ENCODE measurements around the gene SP6. TPM values are rescaled to one million over a fixed set of nuclear protein-coding genes. Genes with fewer than 3 reads are reported as not detected.

SP6 gene
- total RNA-seq, 1 experiment from 2014 or later, result not detected

GRCh38 chr17:47844814-47845715 is 5.9 kb downstream of the SP6 start:
- peak; percentile 70 for DNase-seq
- H3K27ac ChIP-seq (ENCODE audit: low read length), result no peak overlapping the region
- no peak overlapping the region for H3K4me3 ChIP-seq (ENCODE audit: low read length)
- H3K9ac ChIP-seq (ENCODE audit: low read length), result no peak overlapping the region
- no peaks in the 10 kb centered on the region for H3K9me2 ChIP-seq (replicated peaks; ENCODE audit: insufficient read depth, low read length)
- H3K79me2 ChIP-seq (ENCODE audit: low read length), result no peaks in the 10 kb centered on the region
- no peaks in the 10 kb centered on the region for H3K27me3 ChIP-seq (ENCODE audit: low read length)
- peaks cover 18% of the 10 kb centered on the region for H3K4me1 ChIP-seq (ENCODE audit: low read length)
- H4K20me1 ChIP-seq (ENCODE audit: insufficient read depth, low read depth, low read length), result peaks cover 4% of the 10 kb centered on the region; the same call in 1 of the 2 replicates
- no peaks in the 10 kb centered on the region for H3K9me3 ChIP-seq (ENCODE audit: low read length)
- no peak overlapping the region for H2AFZ ChIP-seq (ENCODE audit: low read length)
- no peak overlapping the region for H3K4me2 ChIP-seq (ENCODE audit: low read depth, low read length, poor library complexity, severe bottlenecking)
- H3K36me3 ChIP-seq (ENCODE audit: insufficient read depth, low read length), result no peaks in the 10 kb centered on the region

DNA sequence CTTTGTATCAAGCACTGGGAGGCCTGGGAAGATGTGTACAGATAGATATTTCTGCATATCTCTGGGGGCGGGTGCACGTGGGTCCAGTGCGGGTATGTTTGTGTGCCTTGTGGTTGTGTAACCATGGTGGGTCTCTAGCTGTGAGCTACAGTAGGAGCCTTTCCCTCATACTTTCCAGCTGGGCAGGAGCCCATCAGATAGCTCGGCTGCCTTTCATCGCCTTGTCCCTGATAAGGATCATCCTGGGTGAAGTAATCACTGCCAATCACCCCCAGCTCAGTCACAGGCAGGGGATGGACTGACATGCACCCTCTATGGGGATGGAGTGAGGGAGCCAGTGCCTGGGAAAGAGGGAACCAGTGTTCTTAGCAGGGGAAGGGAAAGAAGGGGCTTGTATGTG is 6.7 kb downstream of the SP6 start:
- Histone ChIP-seq H3K4me3 (ENCODE audit: low read length) (no peak overlapping the region), H3K27ac (ENCODE audit: low read length) (no peak overlapping the region), H2AFZ (ENCODE audit: low read length) (no peak overlapping the region), H4K20me1 (ENCODE audit: insufficient read depth, low read depth, low read length) (peaks cover 3% of the 10 kb centered on the region; the same call in 1 of the 2 replicates), H3K36me3 (ENCODE audit: insufficient read depth, low read length) (no peaks in the 10 kb centered on the region), H3K79me2 (ENCODE audit: low read length) (no peaks in the 10 kb centered on the region), H3K9me3 (ENCODE audit: low read length) (no peaks in the 10 kb centered on the region), H3K27me3 (ENCODE audit: low read length) (no peaks in the 10 kb centered on the region), H3K9me2 (replicated peaks; ENCODE audit: insufficient read depth, low read length) (no peaks in the 10 kb centered on the region), H3K4me1 (ENCODE audit: low read length) (peaks cover 21% of the 10 kb centered on the region), H3K4me2 (ENCODE audit: low read depth, low read length, poor library complexity, severe bottlenecking) (no peak overlapping the region), H3K9ac (ENCODE audit: low read length) (no peak overlapping the region)
- DNase-seq, result no peak

DNA sequence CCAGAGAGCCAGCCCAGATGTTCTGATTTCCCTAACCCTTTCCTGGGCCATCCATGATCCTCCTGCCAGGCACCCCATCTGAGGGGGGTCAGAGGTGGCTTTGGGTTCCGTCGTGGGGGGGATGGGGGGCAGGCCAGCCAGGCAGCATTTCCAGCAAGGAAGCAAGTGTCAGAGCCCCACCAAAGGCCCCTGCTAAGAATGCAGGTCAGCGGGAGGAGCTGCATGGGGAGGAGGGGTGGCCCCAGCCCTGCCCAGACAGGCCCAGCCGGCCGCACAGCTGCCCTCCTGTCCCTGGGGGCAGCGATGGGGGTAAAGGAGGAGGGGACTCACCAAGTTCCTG is 7.6 kb downstream of the SP6 start:
- no peaks in the 10 kb centered on the region for H3K27me3 ChIP-seq (ENCODE audit: low read length)
- H3K79me2 ChIP-seq (ENCODE audit: low read length), result no peaks in the 10 kb centered on the region
- no peak overlapping the region for H3K27ac ChIP-seq (ENCODE audit: low read length)
- H3K9ac ChIP-seq (ENCODE audit: low read length), result no peak overlapping the region
- no peak overlapping the region for H2AFZ ChIP-seq (ENCODE audit: low read length)
- no peak for DNase-seq
- H3K4me1 ChIP-seq (ENCODE audit: low read length), result peaks cover 21% of the 10 kb centered on the region
- no peaks in the 10 kb centered on the region for H4K20me1 ChIP-seq (ENCODE audit: insufficient read depth, low read depth, low read length)
- no peaks in the 10 kb centered on the region for H3K9me3 ChIP-seq (ENCODE audit: low read length)
- H3K9me2 ChIP-seq (replicated peaks; ENCODE audit: insufficient read depth, low read length), result no peaks in the 10 kb centered on the region
- no peaks in the 10 kb centered on the region for H3K36me3 ChIP-seq (ENCODE audit: insufficient read depth, low read length)
- H3K4me2 ChIP-seq (ENCODE audit: low read depth, low read length, poor library complexity, severe bottlenecking), result no peak overlapping the region
- H3K4me3 ChIP-seq (ENCODE audit: low read length), result no peak overlapping the region

GRCh38 chr17:47841488-47842291 is 9.3 kb downstream of the SP6 start:
- H4K20me1 ChIP-seq (ENCODE audit: insufficient read depth, low read depth, low read length), result no peaks in the 10 kb centered on the region
- no peak for DNase-seq
- peak overlapping the region; percentile 75 for H3K4me2 ChIP-seq (ENCODE audit: low read depth, low read length, poor library complexity, severe bottlenecking)
- H2AFZ ChIP-seq (ENCODE audit: low read length), result peak overlapping the region; percentile 26; the same call in 1 of the 2 replicates
- no peak overlapping the region for H3K27ac ChIP-seq (ENCODE audit: low read length)
- no peaks in the 10 kb centered on the region for H3K27me3 ChIP-seq (ENCODE audit: low read length)
- no peaks in the 10 kb centered on the region for H3K9me3 ChIP-seq (ENCODE audit: low read length)
- peaks cover 21% of the 10 kb centered on the region for H3K4me1 ChIP-seq (ENCODE audit: low read length)
- peak overlapping the region; percentile 85 for H3K9ac ChIP-seq (ENCODE audit: low read length)
- no peaks in the 10 kb centered on the region for H3K36me3 ChIP-seq (ENCODE audit: insufficient read depth, low read length)
- H3K9me2 ChIP-seq (replicated peaks; ENCODE audit: insufficient read depth, low read length), result no peaks in the 10 kb centered on the region
- H3K4me3 ChIP-seq (ENCODE audit: low read length), result peak overlapping the region; percentile 90
- H3K79me2 ChIP-seq (ENCODE audit: low read length), result no peaks in the 10 kb centered on the region

DNA sequence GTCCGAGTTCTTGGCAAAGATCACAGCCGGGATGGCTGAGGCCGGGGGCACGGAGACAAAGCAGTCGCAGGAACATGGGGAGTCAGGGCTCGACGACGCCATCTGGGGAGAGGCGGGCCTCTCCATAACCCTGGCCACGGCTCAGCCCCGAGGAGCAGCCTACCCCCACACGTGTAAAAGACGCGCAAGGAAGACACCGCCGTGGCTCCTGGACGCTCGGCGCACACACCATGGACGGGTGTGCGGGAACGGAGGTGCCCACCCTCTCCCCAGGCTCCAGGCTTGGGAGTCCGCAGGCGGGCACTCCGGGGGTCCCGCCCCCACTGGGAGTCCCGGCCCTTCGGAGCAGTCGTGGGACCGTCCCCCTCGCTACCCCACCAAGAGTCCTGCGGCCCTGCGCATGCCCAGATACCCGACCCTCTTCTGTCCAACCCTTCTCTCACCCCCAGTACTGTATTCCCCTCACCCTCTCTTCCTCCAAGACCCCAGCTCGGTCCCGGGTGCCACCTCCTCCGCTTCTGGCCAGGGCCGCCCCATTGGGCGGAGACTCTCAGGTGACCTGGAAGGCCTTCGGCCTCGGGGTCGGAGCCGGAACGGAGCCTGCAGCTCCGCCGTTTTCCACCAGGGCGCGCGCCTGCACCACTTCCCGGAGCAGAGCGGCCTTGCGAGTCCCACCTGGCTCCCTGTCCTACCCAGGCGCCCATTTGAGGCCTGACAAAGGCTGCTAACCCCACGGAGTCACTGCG is 10.0 kb downstream of the SP6 start, which contains the start of gene SCRN2:
Gene SCRN2, minus strand, starts transcription at position 532 of the 746 bp plus-strand sequence. Its CDS starts 430 bp downstream, at position 102.
- H3K9ac ChIP-seq (ENCODE audit: low read length), result peak within 1 kb of the TSS; percentile 85
- H3K9me2 ChIP-seq (replicated peaks; ENCODE audit: insufficient read depth, low read length), result no peaks in the 10 kb centered on the region
- no peaks in the 10 kb centered on the region for H3K27me3 ChIP-seq (ENCODE audit: low read length)
- H3K4me1 ChIP-seq (ENCODE audit: low read length), result peaks cover 21% of the 10 kb centered on the region
- H3K27ac ChIP-seq (ENCODE audit: low read length), result no peak within 1 kb of the TSS
- H3K79me2 ChIP-seq (ENCODE audit: low read length), result no peaks in the 10 kb centered on the region
- H4K20me1 ChIP-seq (ENCODE audit: insufficient read depth, low read depth, low read length), result no peaks in the 10 kb centered on the region
- no peaks in the 10 kb centered on the region for H3K9me3 ChIP-seq (ENCODE audit: low read length)
- H3K4me2 ChIP-seq (ENCODE audit: low read depth, low read length, poor library complexity, severe bottlenecking), result peak within 1 kb of the TSS; percentile 75
- H3K36me3 ChIP-seq (ENCODE audit: insufficient read depth, low read length), result no peaks in the 10 kb centered on the region
- peak within 1 kb of the TSS; percentile 90 for H3K4me3 ChIP-seq (ENCODE audit: low read length)
- peak within 1 kb of the TSS; percentile 26 for H2AFZ ChIP-seq (ENCODE audit: low read length)
- DNase-seq, result peak; percentile 96

- Histone ChIP-seq H3K27me3 (ENCODE audit: low read length) (no peaks in the 10 kb centered on the region), H2AFZ (ENCODE audit: low read length) (no peak overlapping the region), H3K4me3 (ENCODE audit: low read length) (peak overlapping the region; percentile 90), H4K20me1 (ENCODE audit: insufficient read depth, low read depth, low read length) (no peaks in the 10 kb centered on the region), H3K4me1 (ENCODE audit: low read length) (peaks cover 21% of the 10 kb centered on the region), H3K9me2 (replicated peaks; ENCODE audit: insufficient read depth, low read length) (no peaks in the 10 kb centered on the region), H3K9me3 (ENCODE audit: low read length) (no peaks in the 10 kb centered on the region), H3K9ac (ENCODE audit: low read length) (peak overlapping the region; percentile 85), H3K36me3 (ENCODE audit: insufficient read depth, low read length) (no peaks in the 10 kb centered on the region), H3K27ac (ENCODE audit: low read length) (no peak overlapping the region), H3K4me2 (ENCODE audit: low read depth, low read length, poor library complexity, severe bottlenecking) (peak overlapping the region; percentile 75), H3K79me2 (ENCODE audit: low read length) (no peaks in the 10 kb centered on the region)
- no peak for DNase-seq
Measured at GRCh38 chr17:47840001-47840741, 10.8 kb downstream of the SP6 start.

- Histone ChIP-seq H3K27ac (ENCODE audit: low read length) (no peak overlapping the region), H3K4me2 (ENCODE audit: low read depth, low read length, poor library complexity, severe bottlenecking) (no peak overlapping the region), H2AFZ (ENCODE audit: low read length) (no peak overlapping the region)
Measured at GRCh38 chr17:47839071-47839470, 11.9 kb downstream of the SP6 start.

More at GRCh38 chr17:47839071-47839470, 11.9 kb downstream of the SP6 start:
- no peak overlapping the region for H3K9ac ChIP-seq (ENCODE audit: low read length)
- no peaks in the 10 kb centered on the region for H3K79me2 ChIP-seq (ENCODE audit: low read length)
- H4K20me1 ChIP-seq (ENCODE audit: insufficient read depth, low read depth, low read length), result no peaks in the 10 kb centered on the region
- no peaks in the 10 kb centered on the region for H3K9me2 ChIP-seq (replicated peaks; ENCODE audit: insufficient read depth, low read length)
- DNase-seq, result no peak
- no peak overlapping the region for H3K4me3 ChIP-seq (ENCODE audit: low read length)
- H3K4me1 ChIP-seq (ENCODE audit: low read length), result peaks cover 21% of the 10 kb centered on the region
- no peaks in the 10 kb centered on the region for H3K9me3 ChIP-seq (ENCODE audit: low read length)
- H3K36me3 ChIP-seq (ENCODE audit: insufficient read depth, low read length), result no peaks in the 10 kb centered on the region
- H3K27me3 ChIP-seq (ENCODE audit: low read length), result no peaks in the 10 kb centered on the region
